A549 (cell line): ENCODE results near the gene SERPING1. TPM values are rescaled to one million over a fixed set of nuclear protein-coding genes. Genes with fewer than 3 reads are reported as not detected.

Source experiments
- ATAC-seq, 2 experiments: fragments of 200-7000 bp in 1 of 2; fragments of >200 bp in 1 of 2; cut with Nextera tagmentation in 1 of 2; cut with Tn5 transposase in 1 of 2; 3 replicates each; pipeline versions ENCODE4 v1.8.0 to v1.9.1; 2018 to 2020; ENCODE audit warnings: mild to moderate bottlenecking in 1 of 2, moderate library complexity in 1 of 2
- CTCF ChIA-PET: fragments of 300-600 bp; sonication (Branson Sonifier 250); formaldehyde crosslinking; extraction: SDS; loops from one replicate; lab custom pipeline; 2021; ENCODE audit warnings: antibody characterized with exemption, inconsistent platforms; lab: Yijun Ruan, JAX
- POLR2A ChIA-PET: fragments of 350-600 bp; formaldehyde crosslinking; extraction: SDS; loops from one replicate; lab custom pipeline; 2021; ENCODE audit warnings: antibody characterized with exemption, inconsistent platforms; lab: Yijun Ruan, JAX
- DNase-seq, 2 experiments: peaks; one replicate each; pipeline versions ENCODE4 v3.0.0 to v3.0.0-alpha.2; 2011 to 2016; ENCODE audit warnings: low read depth in 1 of 2, low spot score in 1 of 2
- FAIRE-seq: peaks from 2 replicates; lab custom pipeline; 2011; peaks lifted over from hg19 to GRCh38; lab: Jason Lieb, UNC
- H3K27ac ChIP-seq, 2 experiments: fragments of >200 bp; sonication (Bioruptor Twin); formaldehyde crosslinking; 3 replicates each; pipeline ENCODE4 v1.5.1; 2016 to 2017
- H3K4me1 ChIP-seq: fragments of >200 bp; sonication (Bioruptor Twin); formaldehyde crosslinking; 3 replicates; pipeline ENCODE4 v1.6.1; 2016
- H3K4me2 ChIP-seq: fragments of >200 bp; sonication (Bioruptor Twin); formaldehyde crosslinking; 3 replicates; pipeline ENCODE4 v1.6.1; 2016
- H3K4me3 ChIP-seq: fragments of >200 bp; sonication (Bioruptor Twin); formaldehyde crosslinking; 3 replicates; pipeline ENCODE4 v1.5.1; 2016
- H3K9me3 ChIP-seq: fragments of >200 bp; sonication (Bioruptor Twin); formaldehyde crosslinking; 3 replicates; pipeline ENCODE4 v1.6.1; 2016
- BHLHE40 ChIP-seq: IDR thresholded peaks from 2 replicates; pipeline ENCODE4 v1.6.1; 2012; ENCODE audit warnings: low read depth, low read length, inconsistent platforms
- CBX2 ChIP-seq: fragments of 200-600 bp; sonication (generic); IDR thresholded peaks from 2 replicates; pipeline ENCODE4 v1.6.1; 2016; ENCODE audit warnings: low read depth, mild to moderate bottlenecking, borderline replicate concordance
- EHF ChIP-seq: fragments of 250-450 bp; sonication (Bioruptor Pico); IDR thresholded peaks from 2 replicates; pipeline ENCODE4 v1.5.0; 2020; ENCODE audit warnings: mild to moderate bottlenecking
- EP300 ChIP-seq, 2 experiments: fragments of >200 bp; sonication (Bioruptor Twin); formaldehyde crosslinking; IDR thresholded peaks; 2 replicates in 1 of 2; 3 replicates in 1 of 2; pipeline ENCODE4 v1.6.1; 2016 to 2017
- ESRRA ChIP-seq: fragments of 150-350 bp; IDR thresholded peaks from 2 replicates; pipeline ENCODE4 v1.6.1; 2014; ENCODE audit warnings: mild to moderate bottlenecking, low read length, borderline replicate concordance
- FOSL2 ChIP-seq, 2 experiments: fragments of 450-650 bp in 1 of 2; fragments of >200 bp in 1 of 2; sonication (Bioruptor Twin) in 1 of 2; formaldehyde crosslinking; IDR thresholded peaks; 2 replicates each; pipeline versions ENCODE4 v1.5.0 to v1.6.1; 2016 to 2020; ENCODE audit warnings: mild to moderate bottlenecking in 1 of 2, moderate library complexity in 1 of 2
- FOXS1 ChIP-seq: fragments of 250-450 bp; sonication (Bioruptor Pico); IDR thresholded peaks from 2 replicates; pipeline ENCODE4 v1.5.0; 2020; ENCODE audit warnings: mild to moderate bottlenecking, moderate library complexity
- GATA3 ChIP-seq: IDR thresholded peaks from 2 replicates; pipeline ENCODE4 v1.6.1; 2012; ENCODE audit warnings: borderline replicate concordance
- HDAC2 ChIP-seq: fragments of 200-600 bp; sonication (generic); IDR thresholded peaks from 2 replicates; pipeline ENCODE4 v1.6.1; 2016
- HES2 ChIP-seq: fragments of >200 bp; sonication (Bioruptor Twin); formaldehyde crosslinking; IDR thresholded peaks from 2 replicates; pipeline ENCODE4 v1.6.1; 2016
- HEYL ChIP-seq: fragments of 250-450 bp; sonication (Bioruptor Pico); IDR thresholded peaks from 2 replicates; pipeline ENCODE4 v1.8.0; 2021; ENCODE audit warnings: mild to moderate bottlenecking, moderate library complexity
- HOXA7 ChIP-seq: fragments of 250-450 bp; sonication (Bioruptor Pico); IDR thresholded peaks from 2 replicates; pipeline ENCODE4 v1.5.0; 2020; ENCODE audit warnings: mild to moderate bottlenecking, moderate library complexity
- HOXB13 ChIP-seq: fragments of 250-450 bp; sonication (Bioruptor Pico); IDR thresholded peaks from 2 replicates; pipeline ENCODE4 v1.5.0; 2020; ENCODE audit warnings: low read depth, mild to moderate bottlenecking, moderate library complexity
- KDM1A ChIP-seq: fragments of 200-600 bp; sonication (generic); IDR thresholded peaks from 2 replicates; pipeline ENCODE4 v1.6.1; 2016; ENCODE audit warnings: low read depth, mild to moderate bottlenecking
- KDM5A ChIP-seq: fragments of 200-600 bp; sonication (generic); IDR thresholded peaks from 2 replicates; pipeline ENCODE4 v1.6.1; 2016; ENCODE audit warnings: antibody characterized with exemption, mild to moderate bottlenecking
- NFE2L2 ChIP-seq: fragments of 150-350 bp; conservative IDR thresholded peaks from 2 replicates; pipeline ENCODE4 v1.6.1; 2014; ENCODE audit warnings: low read length
- NPAS2 ChIP-seq: fragments of 250-450 bp; sonication (Bioruptor Pico); IDR thresholded peaks from 2 replicates; pipeline ENCODE4 v1.8.0; 2022; ENCODE audit warnings: mild to moderate bottlenecking, moderate library complexity, borderline replicate concordance
- PBX3 ChIP-seq: IDR thresholded peaks from 2 replicates; pipeline ENCODE4 v1.6.1; 2012
- POLR2A ChIP-seq: IDR thresholded peaks from 2 replicates; pipeline ENCODE4 v1.6.1; 2012; ENCODE audit warnings: mild to moderate bottlenecking, low read length
- RAD21 ChIP-seq, 2 experiments: fragments of >200 bp in 1 of 2; sonication (Bioruptor Twin) in 1 of 2; formaldehyde crosslinking in 1 of 2; IDR thresholded peaks in 1 of 2; conservative IDR thresholded peaks in 1 of 2; 2 replicates in 1 of 2; 3 replicates in 1 of 2; pipeline ENCODE4 v1.6.1; 2012 to 2018; ENCODE audit warnings: inconsistent platforms in 1 of 2
- RCOR1 ChIP-seq: fragments of 150-350 bp; IDR thresholded peaks from 2 replicates; pipeline ENCODE4 v1.6.1; 2014; ENCODE audit warnings: antibody characterized with exemption, low read length, low read depth
- REST ChIP-seq: fragments of 200-600 bp; sonication (generic); IDR thresholded peaks from 2 replicates; pipeline ENCODE4 v1.6.1; 2016; ENCODE audit warnings: antibody characterized with exemption, mild to moderate bottlenecking, moderate library complexity
- SMC3 ChIP-seq: fragments of >200 bp; sonication (Bioruptor Twin); formaldehyde crosslinking; IDR thresholded peaks from 3 replicates; pipeline ENCODE4 v1.6.1; 2018; ENCODE audit warnings: inconsistent platforms
- TFCP2L1 ChIP-seq: fragments of 250-450 bp; sonication (Bioruptor Pico); IDR thresholded peaks from 2 replicates; pipeline ENCODE4 v1.5.0; 2021; ENCODE audit warnings: mild to moderate bottlenecking
- TP53 ChIP-seq: fragments of 250-450 bp; sonication (Bioruptor Pico); IDR thresholded peaks from 2 replicates; pipeline ENCODE4 v1.5.0; 2021; ENCODE audit warnings: mild to moderate bottlenecking, moderate library complexity
- WGBS: methylation state at CpG from one replicate; pipeline ENCODE4 v1.1.6; 2017; ENCODE audit errors: missing lambda C conversion rate; 5-methylcytosine and 5-hydroxymethylcytosine counted together
- polyA plus RNA-seq, 4 experiments: library from polyadenylated mRNA; depleted of rRNA in 3 of 4; stranded (reverse); fragments of >200 nt; fragmentation: RNase III in 1 of 4; extraction: RNeasy Plus Mini Kit Qiagen cat#74134 plus additional on column Dnase treatment in 1 of 4; gene quantifications; 2 replicates in 3 of 4; 3 replicates in 1 of 4; pipeline ENCODE4 v1.2.3, GENCODE V29; 2011 to 2017
- TF ChIP-seq, protein P1 (sequence below): fragments of 450-650 bp; IDR thresholded peaks from 2 replicates; pipeline ENCODE4 v1.6.1; 2014; ENCODE audit warnings: antibody characterized with exemption
- TF ChIP-seq, protein P2 (sequence below): fragments of >200 bp; sonication (Bioruptor Twin); formaldehyde crosslinking; IDR thresholded peaks from 3 replicates; pipeline ENCODE4 v1.6.1; 2016
- TF ChIP-seq, protein P3 (sequence below): fragments of 250-450 bp; sonication (Bioruptor Pico); IDR thresholded peaks from 2 replicates; pipeline ENCODE4 v1.5.0; 2020; ENCODE audit warnings: low read depth, mild to moderate bottlenecking, moderate library complexity
- TF ChIP-seq, protein P4 (sequence below): IDR thresholded peaks from 2 replicates; pipeline ENCODE4 v1.6.1; 2012; ENCODE audit warnings: low read depth, borderline replicate concordance

The SERPING1 gene
- polyA plus RNA-seq, 2 of the 4 experiments (the other 2 are of a cell fraction) = 0.59 to 0.63 TPM

GRCh38 chr11:57586711-57587245 is 10.7 kb upstream of the SERPING1 start:
- no peaks in the 10 kb centered on the region for H3K9me3 ChIP-seq
- no peaks in the 10 kb centered on the region for H3K4me1 ChIP-seq
- H3K4me3 ChIP-seq = no peak overlapping the region
- ATAC-seq = no peak
- TF ChIP-seq EP300 (IDR thresholded peaks at IDR 0.05) (no peak), POLR2A (no peak)
- TF ChIP-seq, all 56 proteins: peak for 0
- H3K4me2 ChIP-seq = no peak overlapping the region
- 21% methylated on average over 2 of the region's 2 CpGs for WGBS
- ChIA-PET POLR2A (no interaction called here), CTCF (interaction anchor here (0.7 kb wide), 1 partner anchor 19 kb away, joined by 3 read pairs; the partner anchor contains the start of gene UBE2L6)
- FAIRE-seq (no peak), DNase-seq (no peak)
- H3K27ac ChIP-seq = no peak overlapping the region

GRCh38 chr11:57588046-57588710 is 9.3 kb upstream of the SERPING1 start:
- H3K27ac ChIP-seq = no peak overlapping the region
- WGBS = 59% methylated on average over 3 of the region's 3 CpGs

DNA sequence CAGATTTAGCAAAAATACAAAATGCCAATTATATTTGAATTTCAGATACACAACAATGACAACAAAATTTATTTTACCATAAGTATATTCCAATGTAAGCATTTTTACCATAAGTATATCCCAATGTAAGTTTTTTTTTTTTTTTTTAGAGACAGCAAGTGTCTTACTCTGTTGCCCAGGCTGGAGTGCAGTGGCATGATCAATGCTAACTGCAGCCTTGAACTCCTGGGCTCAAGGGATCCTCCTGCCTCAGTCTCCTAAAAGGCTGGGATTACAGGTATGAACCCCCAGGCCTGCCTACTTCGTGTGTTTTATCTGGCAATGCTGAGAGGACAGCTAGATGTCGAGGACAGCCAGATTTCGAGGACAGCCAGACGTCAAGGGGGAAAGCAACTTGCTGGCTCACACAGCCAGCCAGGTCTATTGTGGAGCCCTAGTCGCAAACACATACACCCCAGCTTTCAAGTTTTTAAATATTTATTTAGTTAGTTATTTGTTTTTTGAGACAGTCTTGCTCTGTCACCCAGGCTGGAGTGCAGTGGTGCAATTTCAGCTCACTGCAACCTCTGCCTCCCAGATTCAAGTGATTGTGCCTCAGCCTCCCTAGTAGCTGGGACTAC is 1.1 kb upstream of the SERPING1 start:
- no peaks in the 10 kb centered on the region for H3K9me3 ChIP-seq
- ChIA-PET POLR2A (interaction anchor here (0.6 to 0.7 kb wide), 2 partner anchors 52 to 334 kb away, joined by 3 read pairs; no protein-coding TSS in a partner anchor), CTCF (interaction anchor here (0.6 to 1.2 kb wide), 6 partner anchors 18 to 705 kb away, joined by 3 to 4 read pairs (median 3); partner anchors contain the start of gene UBE2L6)
- 54% methylated on average over 5 of the region's 5 CpGs for WGBS
- ATAC-seq (no peak), FAIRE-seq (no peak), DNase-seq (no peak)
- no peak overlapping the region for H3K27ac ChIP-seq
- H3K4me3 ChIP-seq = no peak overlapping the region
- peaks cover 7% of the 10 kb centered on the region; the same call in 1 of the 3 replicates for H3K4me1 ChIP-seq
- H3K4me2 ChIP-seq = no peak overlapping the region
- TF ChIP-seq HES2 (no peak), POLR2A (no peak), TP53 (CRISPR knock-in tag) (no peak), HDAC2 (no peak), SMC3 (no peak), TFCP2L1 (no peak), CBX2 (no peak), EHF (CRISPR knock-in tag) (no peak), REST (no peak), GATA3 (no peak), PBX3 (no peak)
- TF ChIP-seq, protein P1, sequence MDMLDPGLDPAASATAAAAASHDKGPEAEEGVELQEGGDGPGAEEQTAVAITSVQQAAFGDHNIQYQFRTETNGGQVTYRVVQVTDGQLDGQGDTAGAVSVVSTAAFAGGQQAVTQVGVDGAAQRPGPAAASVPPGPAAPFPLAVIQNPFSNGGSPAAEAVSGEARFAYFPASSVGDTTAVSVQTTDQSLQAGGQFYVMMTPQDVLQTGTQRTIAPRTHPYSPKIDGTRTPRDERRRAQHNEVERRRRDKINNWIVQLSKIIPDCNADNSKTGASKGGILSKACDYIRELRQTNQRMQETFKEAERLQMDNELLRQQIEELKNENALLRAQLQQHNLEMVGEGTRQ = no peak

More at GRCh38 chr11:57588046-57588710, 9.3 kb upstream of the SERPING1 start:
- Histone ChIP-seq H3K4me3 (no peak overlapping the region), H3K4me1 (no peaks in the 10 kb centered on the region), H3K9me3 (no peaks in the 10 kb centered on the region), H3K4me2 (no peak overlapping the region)
- no peak for FAIRE-seq
- ChIA-PET POLR2A (interaction anchor here (0.6 kb wide), 1 partner anchor 28 kb away, joined by 3 read pairs; no protein-coding TSS in a partner anchor), CTCF (no interaction called here)
- no peak for ATAC-seq
- no peak for TF ChIP-seq BHLHE40
- no peak for TF ChIP-seq KDM1A
- TF ChIP-seq FOXS1 = no peak
- no peak for TF ChIP-seq KDM5A
- no peak for TF ChIP-seq ESRRA
- no peak for TF ChIP-seq HOXB13 (CRISPR knock-in tag)
- TF ChIP-seq GATA3 = no peak
- no peak for TF ChIP-seq RAD21 (conservative IDR thresholded peaks at IDR 0.05 in 1 of 2, IDR thresholded peaks at IDR 0.05 in 1 of 2)
- no peak for TF ChIP-seq HOXA7 (CRISPR knock-in tag)
- TF ChIP-seq, protein P2, sequence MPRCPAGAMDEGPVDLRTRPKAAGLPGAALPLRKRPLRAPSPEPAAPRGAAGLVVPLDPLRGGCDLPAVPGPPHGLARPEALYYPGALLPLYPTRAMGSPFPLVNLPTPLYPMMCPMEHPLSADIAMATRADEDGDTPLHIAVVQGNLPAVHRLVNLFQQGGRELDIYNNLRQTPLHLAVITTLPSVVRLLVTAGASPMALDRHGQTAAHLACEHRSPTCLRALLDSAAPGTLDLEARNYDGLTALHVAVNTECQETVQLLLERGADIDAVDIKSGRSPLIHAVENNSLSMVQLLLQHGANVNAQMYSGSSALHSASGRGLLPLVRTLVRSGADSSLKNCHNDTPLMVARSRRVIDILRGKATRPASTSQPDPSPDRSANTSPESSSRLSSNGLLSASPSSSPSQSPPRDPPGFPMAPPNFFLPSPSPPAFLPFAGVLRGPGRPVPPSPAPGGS = no peak
- no peak for TF ChIP-seq HEYL (CRISPR knock-in tag)
- TF ChIP-seq, protein P3, sequence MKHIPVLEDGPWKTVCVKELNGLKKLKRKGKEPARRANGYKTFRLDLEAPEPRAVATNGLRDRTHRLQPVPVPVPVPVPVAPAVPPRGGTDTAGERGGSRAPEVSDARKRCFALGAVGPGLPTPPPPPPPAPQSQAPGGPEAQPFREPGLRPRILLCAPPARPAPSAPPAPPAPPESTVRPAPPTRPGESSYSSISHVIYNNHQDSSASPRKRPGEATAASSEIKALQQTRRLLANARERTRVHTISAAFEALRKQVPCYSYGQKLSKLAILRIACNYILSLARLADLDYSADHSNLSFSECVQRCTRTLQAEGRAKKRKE (CRISPR knock-in tag) = no peak
- TF ChIP-seq, protein P4, sequence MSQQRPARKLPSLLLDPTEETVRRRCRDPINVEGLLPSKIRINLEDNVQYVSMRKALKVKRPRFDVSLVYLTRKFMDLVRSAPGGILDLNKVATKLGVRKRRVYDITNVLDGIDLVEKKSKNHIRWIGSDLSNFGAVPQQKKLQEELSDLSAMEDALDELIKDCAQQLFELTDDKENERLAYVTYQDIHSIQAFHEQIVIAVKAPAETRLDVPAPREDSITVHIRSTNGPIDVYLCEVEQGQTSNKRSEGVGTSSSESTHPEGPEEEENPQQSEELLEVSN = no peak
- TF ChIP-seq FOSL2 (IDR thresholded peaks at IDR 0.05) = no peak
- no peak for TF ChIP-seq FOSL2 (CRISPR knock-in tag; IDR thresholded peaks at IDR 0.05)
- no peak for TF ChIP-seq NFE2L2
- no peak for TF ChIP-seq NPAS2 (CRISPR knock-in tag)
- no peak for TF ChIP-seq EHF (CRISPR knock-in tag)
- TF ChIP-seq RCOR1 = no peak
- no peak for TF ChIP-seq TFCP2L1
- DNase-seq = no peak
